Frontal cortex (tissue), 4 donors: ENCODE measurements around the gene PAFAH1B1. TPM values are rescaled to one million over a fixed set of nuclear protein-coding genes. Genes with fewer than 3 reads are reported as not detected.
A peak's percentile ranks its signal among the peaks of the same experiment; 100 is the strongest.
"Not testable (repeated sequence)": the region's sequence is repeated elsewhere in the genome, so short reads cannot be mapped to it uniquely, and the experiment has no call there.

Experiments
- DNase-seq, 2 donors: peaks; one replicate each; pipeline ENCODE4 v3.0.0; 2012; ENCODE audit warnings: low spot score in 2 of 2
- FAIRE-seq: peaks from 2 replicates; lab custom pipeline; 2012; peaks lifted over from hg19 to GRCh38; lab: Jason Lieb, UNC
- total RNA-seq: library from RNA; depleted of rRNA; stranded (reverse); fragments of >200 nt; gene quantifications from one replicate; pipeline ENCODE4 v1.2.3, GENCODE V29; 2014
- donor health status: control.
- donor health status: control.
- donor health status: control.

Gene PAFAH1B1
- total RNA-seq, 1 donor from 2014 or later, result 281 TPM

- DNase-seq, result peak; percentile 69 to 83
Measured at GRCh38 chr17:2593821-2594721, 617 bp downstream of the PAFAH1B1 start.

DNA sequence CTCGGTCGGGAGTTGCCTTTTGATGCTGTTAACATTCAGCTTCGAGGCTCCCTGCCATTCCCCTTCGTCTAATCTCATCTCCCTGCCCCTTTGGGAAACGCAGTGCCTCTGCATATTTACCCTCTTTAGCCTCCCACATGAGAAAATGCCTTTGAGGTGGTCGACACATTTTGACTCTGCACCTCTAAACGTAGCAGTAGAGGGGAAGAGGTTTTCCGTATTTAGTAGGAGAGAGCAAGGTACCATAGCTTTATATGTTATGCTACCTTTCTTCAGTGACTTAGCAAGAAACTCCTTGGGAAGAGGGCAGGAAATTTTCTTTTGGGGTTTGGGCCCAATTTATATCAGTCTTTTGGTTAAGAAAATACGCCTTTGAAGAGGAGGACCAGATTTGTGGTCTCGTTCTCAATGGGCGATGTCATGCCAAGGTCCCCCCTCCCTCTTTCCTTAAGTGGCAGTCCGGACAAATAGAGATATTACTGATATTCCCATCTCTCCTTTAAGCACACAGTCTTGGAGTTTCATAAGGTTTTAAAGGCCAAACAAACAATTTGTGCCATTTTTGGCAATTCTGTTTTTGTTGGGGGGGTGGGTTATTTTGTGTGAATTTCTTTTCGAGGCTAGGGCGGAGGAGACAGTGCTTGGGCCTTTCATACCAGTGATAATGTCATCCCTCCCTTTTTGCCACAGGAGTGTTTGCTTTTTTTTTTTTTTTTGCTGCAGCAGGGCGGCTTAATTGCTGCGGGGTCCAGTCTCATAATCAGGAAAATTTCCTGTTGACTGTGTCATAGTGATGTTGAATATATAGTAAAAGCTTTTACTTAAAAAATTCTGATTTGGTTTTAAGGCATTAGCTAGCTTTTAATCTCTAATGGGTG, 1.5 kb downstream of the PAFAH1B1 start:
- DNase-seq (peak in 1 of 2 donors; percentile 35), FAIRE-seq (no peak)

More at GRCh38 chr17:2593821-2594721, 617 bp downstream of the PAFAH1B1 start:
- FAIRE-seq, result no peak

DNA sequence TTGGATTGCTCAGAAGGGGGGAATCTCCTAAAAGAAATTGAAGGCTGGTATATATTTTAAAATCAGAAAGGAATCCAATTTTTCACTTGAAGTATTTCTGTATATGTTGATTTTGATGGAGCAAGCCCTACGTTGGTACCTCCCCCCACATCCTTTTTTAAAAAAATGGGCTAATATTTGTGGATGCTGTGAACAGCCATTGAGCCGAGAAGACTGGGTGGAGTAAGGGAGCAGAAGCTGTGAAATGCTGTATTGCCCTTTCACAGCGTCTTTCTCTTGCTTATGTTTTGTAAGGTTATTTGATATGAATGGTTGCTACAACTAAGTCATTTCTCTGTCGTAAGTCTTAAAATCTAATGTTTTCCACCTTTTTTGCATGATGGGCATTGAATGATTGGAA, 2.3 kb downstream of the PAFAH1B1 start:
- FAIRE-seq (no peak), DNase-seq (no peak)

- FAIRE-seq, result no peak
- DNase-seq, result no peak
Measured at GRCh38 chr17:2598166-2598565, 4.7 kb downstream of the PAFAH1B1 start.

DNA sequence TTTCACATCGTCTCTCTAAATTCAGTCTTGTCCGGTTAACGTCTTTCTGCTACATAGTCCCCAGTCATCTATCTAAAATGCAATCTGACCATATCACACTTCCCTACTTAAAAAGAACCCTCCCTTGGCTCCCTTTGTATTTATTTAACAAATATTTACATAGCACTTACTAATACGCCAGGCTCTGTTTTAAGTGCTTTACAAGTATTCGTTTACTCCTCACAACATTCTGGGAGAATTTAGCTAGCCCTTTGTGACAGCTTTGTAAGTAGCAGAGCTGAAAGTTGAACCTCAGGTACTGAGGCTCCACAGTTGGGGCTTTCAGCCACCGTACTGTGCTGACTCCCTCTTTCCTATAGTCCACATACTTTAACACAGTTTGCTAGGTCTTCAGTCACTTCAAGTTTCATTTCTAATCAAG, 9.2 kb downstream of the PAFAH1B1 start:
- FAIRE-seq, result no peak

GRCh38 chr17:2608350-2608913, 15.0 kb downstream of the PAFAH1B1 start:
- no peak for FAIRE-seq
- no peak for DNase-seq

More for the DNA sequence above, 9.2 kb downstream of the PAFAH1B1 start:
- no peak for DNase-seq

DNA sequence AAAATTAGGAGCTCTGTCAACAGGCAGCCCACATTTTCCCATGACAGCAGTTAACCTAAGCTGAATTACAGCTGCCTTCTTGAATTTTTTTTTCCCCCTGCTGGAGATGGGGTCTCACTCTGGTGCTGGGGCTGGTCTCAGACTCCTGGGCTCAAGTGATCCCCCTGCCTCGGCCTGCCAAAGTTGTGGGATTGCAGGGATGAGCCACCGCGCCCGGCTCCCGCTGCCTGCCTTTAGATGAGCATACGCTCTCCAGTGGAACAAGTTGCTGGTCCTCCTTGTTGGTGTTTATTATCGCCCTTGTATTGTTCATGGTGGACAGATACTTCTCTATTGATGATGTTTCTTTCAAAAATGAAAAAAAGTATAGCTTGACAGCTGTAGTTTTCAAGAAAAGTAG, 15.6 kb downstream of the PAFAH1B1 start:
- no peak for FAIRE-seq
- no peak for DNase-seq

DNA sequence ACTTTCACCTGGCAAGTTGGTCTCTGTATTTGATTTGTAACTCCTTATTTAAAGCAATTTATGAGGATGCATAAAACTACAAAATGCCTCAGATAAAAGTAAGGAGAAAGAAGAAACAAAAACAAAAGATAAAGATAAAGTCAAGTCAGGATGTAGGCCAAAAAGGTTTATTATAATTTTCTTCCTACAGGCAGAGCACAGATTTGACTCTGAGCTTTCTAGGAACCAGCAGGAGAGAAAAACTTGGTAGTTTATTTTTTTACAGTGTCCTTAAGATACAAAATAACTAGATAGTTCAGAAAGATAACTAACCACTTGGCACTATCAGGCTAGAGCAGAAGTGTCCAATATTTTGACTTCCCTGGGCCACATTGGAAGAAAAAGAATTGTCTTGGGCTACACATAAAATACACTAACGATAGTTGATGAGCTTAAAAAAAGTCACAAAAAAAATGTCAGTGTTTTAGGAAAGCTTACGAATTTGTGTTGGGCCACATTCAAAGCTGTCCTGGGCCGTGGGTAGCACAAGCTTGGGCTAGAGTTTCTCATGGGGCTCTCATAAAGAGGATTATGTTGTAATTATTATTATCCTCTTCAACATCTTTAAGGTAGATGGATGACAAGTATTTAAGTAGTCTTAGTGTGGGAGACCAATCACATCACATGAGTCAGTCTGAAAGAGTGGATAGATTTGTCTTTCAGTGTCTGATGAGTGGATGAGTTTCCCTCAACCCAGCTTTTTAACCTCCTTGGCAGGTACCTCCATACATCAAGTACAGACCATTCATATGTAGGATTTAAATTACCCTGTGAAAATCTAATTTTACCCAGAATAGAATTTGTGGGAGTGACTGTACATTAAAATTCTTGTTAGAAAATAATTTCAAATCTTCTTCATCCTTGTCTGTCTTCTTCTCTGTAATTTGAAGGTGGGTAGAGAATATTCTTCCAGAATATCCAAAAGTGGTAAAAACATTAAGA, 17.0 kb downstream of the PAFAH1B1 start:
- DNase-seq (no peak), FAIRE-seq (no peak)

- DNase-seq, result no peak
- no peak for FAIRE-seq
Measured at GRCh38 chr17:2611627-2612026, 18.2 kb downstream of the PAFAH1B1 start.

GRCh38 chr17:2612630-2613029, 19.2 kb downstream of the PAFAH1B1 start:
- peak; percentile 54 for FAIRE-seq
- DNase-seq, result no peak

DNA sequence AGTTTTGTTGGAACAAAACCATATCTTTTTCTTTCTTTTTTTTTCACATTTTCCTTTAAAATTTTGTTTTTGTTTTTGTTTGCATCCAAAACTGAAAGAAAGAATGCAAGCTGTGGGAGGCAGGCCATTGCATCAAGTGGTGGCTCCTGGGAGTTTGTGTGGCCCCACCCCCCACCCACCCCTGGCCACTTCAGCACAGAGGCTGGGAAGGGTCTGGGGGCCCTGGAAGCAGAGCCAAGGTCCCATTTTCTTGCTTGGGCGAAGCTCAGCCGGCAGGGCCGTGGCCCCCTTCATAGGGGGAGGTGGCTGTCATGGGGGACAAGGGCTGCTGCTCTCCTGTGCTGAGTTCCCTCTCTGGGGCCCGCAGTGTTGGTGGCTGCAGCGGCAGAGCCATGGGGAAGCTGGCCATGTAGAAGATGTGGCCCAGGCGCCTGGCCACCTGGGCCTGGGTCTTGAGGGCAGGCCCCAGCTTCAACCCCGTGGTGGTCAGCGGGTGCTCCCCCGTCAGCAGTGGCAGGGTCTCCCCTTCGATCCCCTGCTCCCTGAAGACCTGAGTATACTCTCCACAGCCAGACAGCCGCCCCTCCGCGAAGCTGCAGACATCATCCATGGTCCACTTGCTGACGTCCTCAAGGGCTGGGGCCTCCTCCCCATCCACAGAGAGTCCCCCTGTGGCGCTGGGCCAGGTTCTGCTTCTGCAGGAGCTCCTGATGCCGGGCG, 19.8 kb downstream of the PAFAH1B1 start:
- DNase-seq (no peak), FAIRE-seq (no peak)

DNA sequence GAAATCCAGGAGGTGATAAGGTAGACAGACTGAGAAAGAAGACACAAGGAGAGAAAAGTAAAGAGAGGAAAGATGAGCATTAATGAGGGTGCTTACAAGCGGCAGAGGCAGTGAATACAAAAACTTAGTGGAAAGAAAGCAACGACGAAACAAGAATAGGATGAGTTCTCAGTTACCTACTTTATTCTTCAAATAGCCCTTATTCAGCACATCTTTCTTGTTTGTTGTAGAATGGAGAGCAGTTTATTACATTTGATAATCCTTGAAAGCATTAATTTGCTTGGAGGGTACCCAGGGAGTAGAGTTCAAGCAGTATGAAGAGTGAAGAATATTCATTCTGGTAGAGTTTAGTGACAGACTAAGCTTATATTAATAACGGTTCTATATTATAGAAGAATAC, 22.4 kb downstream of the PAFAH1B1 start:
- FAIRE-seq (no peak), DNase-seq (no peak)

DNA sequence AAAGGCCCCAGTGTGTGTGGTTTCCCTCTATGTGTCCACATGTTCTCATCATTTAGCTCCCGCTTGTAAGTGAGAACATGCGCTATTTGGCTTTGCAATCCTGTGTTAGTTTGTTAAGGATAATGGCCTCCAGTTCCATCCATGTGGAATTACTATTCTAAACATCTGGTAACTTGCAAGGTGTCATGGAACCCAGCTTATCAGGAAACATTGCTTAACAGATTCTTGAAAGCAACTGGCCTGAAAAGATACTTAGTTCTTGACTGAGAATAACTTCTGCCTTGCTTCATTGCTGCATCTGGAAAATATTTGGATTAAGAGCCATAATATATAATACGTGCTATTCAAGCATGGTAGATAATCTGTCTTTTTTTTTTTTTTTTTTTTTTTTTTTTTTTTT, 27.8 kb downstream of the PAFAH1B1 start:
- DNase-seq, result no peak
- FAIRE-seq, result no peak

GRCh38 chr17:2621951-2622405, 28.5 kb downstream of the PAFAH1B1 start:
- FAIRE-seq, result not testable (repeated sequence)

GRCh38 chr17:2622721-2623301, 29.4 kb downstream of the PAFAH1B1 start:
- DNase-seq, FAIRE-seq: not testable (repeated sequence)

More at GRCh38 chr17:2621951-2622405, 28.5 kb downstream of the PAFAH1B1 start:
- DNase-seq, result not testable (repeated sequence)

DNA sequence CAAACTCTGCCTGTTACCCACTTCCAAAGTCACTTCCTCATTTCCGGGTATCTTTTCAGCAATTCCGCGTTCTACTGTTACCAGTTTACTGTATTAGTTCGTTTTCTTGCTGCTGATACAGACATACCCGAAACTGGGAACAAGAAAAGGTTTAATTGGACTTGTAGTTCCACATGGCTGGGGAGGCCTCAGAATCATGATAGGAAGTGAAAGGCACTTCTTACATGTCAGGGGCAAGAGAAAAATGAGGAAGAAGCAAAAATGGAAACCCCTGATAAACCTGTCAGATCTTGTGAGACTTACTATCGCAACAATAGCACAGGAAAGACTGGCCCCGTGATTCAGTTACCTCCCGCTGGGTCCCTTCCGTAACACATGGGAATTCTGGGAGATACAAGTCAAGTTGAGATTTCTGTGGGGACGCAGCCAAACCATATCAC, 30.9 kb downstream of the PAFAH1B1 start:
- DNase-seq, result no peak
- FAIRE-seq, result no peak

GRCh38 chr17:2626626-2627219, 33.3 kb downstream of the PAFAH1B1 start:
- not testable (repeated sequence) for FAIRE-seq, DNase-seq
